Measurements from ENCODE around the gene TMEM240. TPM values are rescaled to one million over a fixed set of nuclear protein-coding genes. Genes with fewer than 3 reads are reported as not detected.

Gene TMEM240
- total RNA-seq, 2 experiments from 2014 or later: 0.75 to 1.5 TPM

DNA sequence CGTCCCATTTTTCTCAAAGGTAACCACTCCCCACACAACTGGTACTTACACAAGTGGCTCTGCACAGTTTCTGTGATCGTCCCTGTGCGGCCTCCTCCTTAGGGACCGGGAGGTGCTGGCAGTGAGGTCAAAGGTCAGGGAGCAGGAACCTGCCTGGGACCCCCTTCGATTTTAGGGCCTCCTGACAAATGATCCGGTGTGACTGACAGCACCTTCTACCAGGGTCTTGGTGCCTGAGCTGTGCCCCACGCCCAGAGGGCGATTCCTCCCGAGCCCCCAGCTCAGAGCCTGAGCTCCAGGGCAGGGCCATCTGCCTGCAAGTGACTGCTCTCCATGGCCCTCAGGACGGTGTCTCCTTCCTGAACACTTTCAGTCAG lies 11.8 kb upstream of the TMEM240 start:
- ATAC-seq (ENCODE audit: poor library complexity): no peak
- Mint-ChIP-seq H3K27ac (peak overlapping the region; percentile 30), H3K4me1 (ENCODE audit: low read depth) (no peaks in the 10 kb centered on the region), H3K9me3 (no peaks in the 10 kb centered on the region), H3K27me3 (no peaks in the 10 kb centered on the region), H3K36me3 (ENCODE audit: low read depth) (no peaks in the 10 kb centered on the region), H3K4me3 (no peak overlapping the region)
- POLR2A ChIA-PET: no interaction called here
- CTCF ChIA-PET: no interaction called here
- no peak overlapping the region for H3K4me3 ChIP-seq (ENCODE audit: low read length)
- no peak for DNase-seq
- intact Hi-C loops (cut with DNase I, micrococcal nuclease): no loop called here
- H3K36me3 ChIP-seq (ENCODE audit: insufficient read depth, low read length): peaks cover 9% of the 10 kb centered on the region
- H3K27me3 ChIP-seq (ENCODE audit: control insufficient read depth in 1 of 2, insufficient read depth in 2 of 2, low read length in 2 of 2): no peaks in the 10 kb centered on the region
- TF ChIP-seq CTCF (IDR thresholded peaks at IDR 0.05): no peak
- no peaks in the 10 kb centered on the region for H3K9me3 ChIP-seq (ENCODE audit: control insufficient read depth in 1 of 2, insufficient read depth in 1 of 2, low read length in 2 of 2)
- H3K27ac ChIP-seq (ENCODE audit: low read depth in 1 of 2, low read length in 2 of 2): no peak overlapping the region
- peaks cover 6% of the 10 kb centered on the region for H3K4me1 ChIP-seq (ENCODE audit: insufficient read depth, low read length)

GRCh38 chr1:1551524-1552262 lies 11.3 kb upstream of the TMEM240 start:
- ChIA-PET CTCF (no interaction called here), POLR2A (no interaction called here)
- no peaks in the 10 kb centered on the region for H3K9me3 ChIP-seq (ENCODE audit: control insufficient read depth in 1 of 2, insufficient read depth in 1 of 2, low read length in 2 of 2)
- Mint-ChIP-seq H3K9me3 (no peaks in the 10 kb centered on the region), H3K4me1 (ENCODE audit: low read depth) (no peaks in the 10 kb centered on the region), H3K27me3 (no peaks in the 10 kb centered on the region), H3K4me3 (no peak overlapping the region), H3K27ac (peak overlapping the region; percentile 30), H3K36me3 (ENCODE audit: low read depth) (no peaks in the 10 kb centered on the region)
- no peak overlapping the region for H3K27ac ChIP-seq (ENCODE audit: low read depth in 1 of 2, low read length in 2 of 2)
- H3K4me1 ChIP-seq (ENCODE audit: insufficient read depth, low read length): peaks cover 6% of the 10 kb centered on the region
- DNase-seq (no peak), ATAC-seq (ENCODE audit: poor library complexity) (no peak)
- no peaks in the 10 kb centered on the region for H3K27me3 ChIP-seq (ENCODE audit: control insufficient read depth in 1 of 2, insufficient read depth in 2 of 2, low read length in 2 of 2)
- no peak overlapping the region for H3K4me3 ChIP-seq (ENCODE audit: low read length)
- no peak for TF ChIP-seq CTCF (IDR thresholded peaks at IDR 0.05)
- intact Hi-C loops (cut with DNase I, micrococcal nuclease): no loop called here
- H3K36me3 ChIP-seq (ENCODE audit: insufficient read depth, low read length): peaks cover 10% of the 10 kb centered on the region

DNA sequence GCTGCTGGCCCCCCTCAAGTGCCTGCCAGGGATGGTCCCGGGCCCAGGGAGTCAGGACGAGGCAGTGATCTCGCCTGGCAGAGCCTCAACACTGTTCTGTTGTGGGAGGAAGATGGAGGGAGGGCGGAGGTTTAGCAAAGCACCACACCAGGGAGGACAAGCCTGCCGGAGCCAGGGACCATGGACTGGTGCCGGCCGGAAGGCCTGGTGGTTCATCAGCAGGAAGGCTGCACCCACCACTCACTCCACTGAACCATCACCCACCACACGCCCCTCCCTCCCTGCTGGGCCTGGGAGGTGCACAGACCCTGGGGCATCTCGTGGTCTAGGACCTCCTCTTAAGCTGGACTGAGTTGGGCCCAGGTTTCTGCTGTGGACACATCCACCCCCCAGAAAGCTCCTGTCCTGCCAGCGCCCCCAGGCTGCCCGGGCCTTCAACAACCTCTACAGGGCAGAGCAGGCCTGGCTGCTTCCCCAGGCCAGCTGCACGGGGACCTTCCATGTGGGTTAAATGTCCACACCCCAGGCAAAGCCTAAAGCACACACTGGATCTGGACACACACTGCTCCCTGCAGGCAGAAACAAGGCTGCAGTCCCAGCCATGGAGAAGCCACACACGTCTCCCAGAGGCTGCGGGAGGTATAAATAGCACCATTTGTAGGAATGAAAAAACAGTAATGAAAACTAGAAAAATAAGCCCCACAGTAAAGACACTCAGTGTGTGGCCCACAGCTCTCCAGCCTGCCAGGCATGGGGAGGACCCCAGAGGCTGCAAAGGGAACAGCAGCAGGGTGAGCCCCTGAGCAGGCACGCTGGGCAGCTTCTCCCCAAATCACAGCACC lies 10.4 kb upstream of the TMEM240 start:
- Histone ChIP-seq H3K27ac (ENCODE audit: low read depth in 1 of 2, low read length in 2 of 2) (no peak overlapping the region), H3K36me3 (ENCODE audit: insufficient read depth, low read length) (peaks cover 8% of the 10 kb centered on the region), H3K27me3 (ENCODE audit: control insufficient read depth in 1 of 2, insufficient read depth in 2 of 2, low read length in 2 of 2) (no peaks in the 10 kb centered on the region), H3K4me3 (ENCODE audit: low read length) (no peak overlapping the region), H3K9me3 (ENCODE audit: control insufficient read depth in 1 of 2, insufficient read depth in 1 of 2, low read length in 2 of 2) (no peaks in the 10 kb centered on the region), H3K4me1 (ENCODE audit: insufficient read depth, low read length) (peaks cover 6% of the 10 kb centered on the region)
- H3K27ac Mint-ChIP-seq: no peak overlapping the region
- H3K4me1 Mint-ChIP-seq (ENCODE audit: low read depth): no peaks in the 10 kb centered on the region
- intact Hi-C loops (cut with DNase I, micrococcal nuclease): no loop called here
- H3K36me3 Mint-ChIP-seq (ENCODE audit: low read depth): no peaks in the 10 kb centered on the region
- no peak for TF ChIP-seq CTCF (IDR thresholded peaks at IDR 0.05)
- DNase-seq (no peak), ATAC-seq (ENCODE audit: poor library complexity) (peak; percentile 46)
- ChIA-PET POLR2A (no interaction called here), CTCF (no interaction called here)
- H3K9me3 Mint-ChIP-seq: no peaks in the 10 kb centered on the region
- H3K4me3 Mint-ChIP-seq: no peak overlapping the region
- no peaks in the 10 kb centered on the region for H3K27me3 Mint-ChIP-seq
